MM.1S (cell line): Measurements from ENCODE around the gene TNFRSF25.

Experiments
- DNase-seq: peaks from one replicate; pipeline ENCODE4 v3.0.0-alpha.2; 2015
- H2AFZ ChIP-seq: fragments of 300-600 bp; sonication (generic); 2 replicates; pipeline ENCODE4 v1.6.0; 2016; ENCODE audit warnings: antibody characterized with exemption, low read length
- H3F3A ChIP-seq: fragments of 300-600 bp; sonication (generic); 2 replicates; pipeline ENCODE4 v1.6.1; 2016; ENCODE audit warnings: mild to moderate bottlenecking, antibody characterized with exemption, low read length, moderate library complexity, mixed read lengths; ENCODE audit not compliant: insufficient read depth
- H3K27ac ChIP-seq: fragments of 300-600 bp; sonication (generic); 2 replicates; pipeline ENCODE4 v1.5.1; 2016; ENCODE audit warnings: mild to moderate bottlenecking, low read length
- H3K27me3 ChIP-seq: fragments of 300-600 bp; sonication (generic); replicated peaks from 2 replicates; pipeline ENCODE4 v1.6.0; 2016; ENCODE audit warnings: low read length; ENCODE audit not compliant: insufficient read depth
- H3K36me3 ChIP-seq: fragments of 300-600 bp; sonication (generic); replicated peaks from 2 replicates; pipeline ENCODE4 v1.6.1; 2016; ENCODE audit warnings: mild to moderate bottlenecking, low read length, mixed read lengths; ENCODE audit not compliant: insufficient read depth
- H3K4me1 ChIP-seq: fragments of 300-600 bp; sonication (generic); 2 replicates; pipeline ENCODE4 v1.6.1; 2016; ENCODE audit warnings: low read length, mixed read lengths
- H3K4me2 ChIP-seq: fragments of 300-600 bp; sonication (generic); 2 replicates; pipeline ENCODE4 v1.6.0; 2016; ENCODE audit warnings: low read depth, low read length
- H3K4me3 ChIP-seq: fragments of 300-600 bp; sonication (generic); 2 replicates; pipeline ENCODE4 v1.5.1; 2016; ENCODE audit warnings: low read length, mixed read lengths
- H3K79me2 ChIP-seq: fragments of 300-600 bp; sonication (generic); 2 replicates; pipeline ENCODE4 v1.6.1; 2016; ENCODE audit warnings: mixed run types, low read length, mixed read lengths
- H3K9ac ChIP-seq: fragments of 300-600 bp; sonication (generic); 2 replicates; pipeline ENCODE4 v1.6.1; 2016; ENCODE audit warnings: low read length, mixed read lengths
- H3K9me2 ChIP-seq: fragments of 300-600 bp; sonication (generic); replicated peaks from 2 replicates; pipeline ENCODE4 v1.6.1; 2016; ENCODE audit warnings: mild to moderate bottlenecking, low read length, mixed read lengths; ENCODE audit not compliant: insufficient read depth
- H3K9me3 ChIP-seq: fragments of 300-600 bp; sonication (generic); replicated peaks from 2 replicates; pipeline ENCODE4 v1.6.1; 2016; ENCODE audit warnings: mild to moderate bottlenecking, low read length, mixed read lengths; ENCODE audit not compliant: insufficient read depth
- H4K20me1 ChIP-seq: fragments of 300-600 bp; sonication (generic); 2 replicates; pipeline ENCODE4 v1.6.1; 2016; ENCODE audit warnings: mild to moderate bottlenecking, low read length, moderate library complexity, mixed read lengths; ENCODE audit not compliant: insufficient read depth
- EZH2 ChIP-seq: fragments of 300-600 bp; sonication (generic); optimal IDR thresholded peaks from 2 replicates; pipeline ENCODE3; 2017; ENCODE audit warnings: low read depth, mild to moderate bottlenecking, antibody characterized with exemption, low read length, mixed read lengths
- EZH2phosphoT487 ChIP-seq: fragments of 300-600 bp; sonication (generic); IDR thresholded peaks from 2 replicates; pipeline ENCODE4 v1.6.1; 2018; ENCODE audit warnings: antibody characterized with exemption, low read length
- TF ChIP-seq, protein P1 (sequence below): fragments of 300-600 bp; sonication (generic); IDR thresholded peaks from 2 replicates; pipeline ENCODE4 v1.5.1; 2016; ENCODE audit warnings: antibody characterized with exemption, low read length, mixed read lengths

Gene TNFRSF25

DNA sequence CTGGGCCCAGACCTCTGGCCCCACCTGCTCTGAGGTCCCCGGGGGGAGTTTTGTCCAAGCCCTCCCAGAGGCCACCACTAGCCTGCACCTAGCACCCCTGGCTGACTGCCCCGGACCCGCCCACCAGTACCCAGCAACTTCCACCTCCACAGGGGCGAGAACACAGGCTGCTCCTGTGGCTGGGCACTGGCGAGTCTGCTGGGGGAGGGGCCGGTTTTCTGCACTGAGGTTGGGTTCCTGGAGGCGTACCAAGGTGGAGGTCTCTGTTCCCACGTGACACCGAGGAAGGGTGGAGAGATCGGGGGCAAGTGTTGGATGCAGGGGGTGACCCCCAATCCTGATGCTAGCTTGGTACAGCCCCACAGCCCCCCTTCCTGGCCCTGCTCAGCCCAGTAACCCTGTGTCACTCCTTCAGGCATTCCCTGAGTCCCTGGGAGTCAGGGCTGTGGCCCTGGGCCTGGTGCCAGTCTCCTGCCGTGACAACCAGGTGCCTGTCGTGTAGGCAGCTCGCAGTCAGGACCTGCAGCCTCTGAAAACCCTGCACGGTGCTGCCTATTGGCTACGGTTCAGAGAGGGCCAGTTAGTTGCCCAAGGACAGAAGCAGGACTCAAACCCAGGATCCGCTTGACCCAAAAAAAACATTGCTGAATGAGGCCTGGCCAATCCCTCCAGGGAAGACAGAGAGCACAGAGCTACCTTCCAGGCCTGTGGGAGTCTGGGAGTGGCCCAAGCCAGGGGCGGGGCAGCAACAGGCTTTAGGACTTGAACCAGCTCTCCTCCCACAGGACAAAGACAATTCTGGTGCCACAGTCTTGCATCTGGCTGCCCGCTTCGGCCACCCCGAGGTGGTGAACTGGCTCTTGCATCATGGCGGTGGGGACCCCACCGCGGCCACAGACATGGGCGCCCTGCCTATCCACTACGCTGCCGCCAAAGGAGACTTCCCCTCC, 38.3 kb downstream of the TNFRSF25 start:
- TF ChIP-seq, protein P1, sequence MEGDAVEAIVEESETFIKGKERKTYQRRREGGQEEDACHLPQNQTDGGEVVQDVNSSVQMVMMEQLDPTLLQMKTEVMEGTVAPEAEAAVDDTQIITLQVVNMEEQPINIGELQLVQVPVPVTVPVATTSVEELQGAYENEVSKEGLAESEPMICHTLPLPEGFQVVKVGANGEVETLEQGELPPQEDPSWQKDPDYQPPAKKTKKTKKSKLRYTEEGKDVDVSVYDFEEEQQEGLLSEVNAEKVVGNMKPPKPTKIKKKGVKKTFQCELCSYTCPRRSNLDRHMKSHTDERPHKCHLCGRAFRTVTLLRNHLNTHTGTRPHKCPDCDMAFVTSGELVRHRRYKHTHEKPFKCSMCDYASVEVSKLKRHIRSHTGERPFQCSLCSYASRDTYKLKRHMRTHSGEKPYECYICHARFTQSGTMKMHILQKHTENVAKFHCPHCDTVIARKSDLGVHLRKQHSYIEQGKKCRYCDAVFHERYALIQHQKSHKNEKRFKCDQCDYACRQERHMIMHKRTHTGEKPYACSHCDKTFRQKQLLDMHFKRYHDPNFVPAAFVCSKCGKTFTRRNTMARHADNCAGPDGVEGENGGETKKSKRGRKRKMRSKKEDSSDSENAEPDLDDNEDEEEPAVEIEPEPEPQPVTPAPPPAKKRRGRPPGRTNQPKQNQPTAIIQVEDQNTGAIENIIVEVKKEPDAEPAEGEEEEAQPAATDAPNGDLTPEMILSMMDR, result no peak
- TF ChIP-seq EZH2phosphoT487 (no peak), EZH2 (no peak)
- no peak overlapping the region for H3K27ac ChIP-seq
- no peaks in the 10 kb centered on the region for H3F3A ChIP-seq
- no peak overlapping the region for H3K4me3 ChIP-seq
- no peaks in the 10 kb centered on the region; the same call in 1 of the 2 replicates for H4K20me1 ChIP-seq
- no peak overlapping the region for H3K4me2 ChIP-seq
- no peak overlapping the region for H2AFZ ChIP-seq
- H3K9me3 ChIP-seq, result no peaks in the 10 kb centered on the region
- DNase-seq, result no peak
- no peaks in the 10 kb centered on the region for H3K9me2 ChIP-seq
- H3K4me1 ChIP-seq, result no peaks in the 10 kb centered on the region
- H3K79me2 ChIP-seq, result no peaks in the 10 kb centered on the region
- no peak overlapping the region for H3K9ac ChIP-seq
- H3K36me3 ChIP-seq, result no peaks in the 10 kb centered on the region
- peaks cover 91% of the 10 kb centered on the region for H3K27me3 ChIP-seq

DNA sequence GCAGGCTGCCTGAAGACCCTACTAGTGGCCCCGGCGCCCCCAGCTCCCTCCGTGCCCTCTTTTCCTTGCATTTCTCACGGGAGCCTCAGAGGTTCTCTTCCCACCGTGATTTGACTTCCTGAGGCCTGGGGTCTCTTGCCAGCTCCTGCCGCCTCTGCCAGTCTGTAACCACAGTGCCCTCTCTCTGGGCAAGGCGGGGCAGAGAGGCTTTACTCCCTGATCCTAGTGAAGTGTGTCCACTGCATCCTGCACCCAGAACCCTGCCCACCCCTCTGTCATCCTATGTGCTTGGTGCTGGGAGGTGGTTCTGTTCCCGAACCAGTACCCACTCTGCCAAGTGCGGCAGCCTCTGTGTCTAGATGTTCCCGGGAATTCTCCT, 39.0 kb downstream of the TNFRSF25 start:
- H3K9me2 ChIP-seq, result no peaks in the 10 kb centered on the region
- TF ChIP-seq EZH2phosphoT487 (no peak), EZH2 (no peak)
- TF ChIP-seq, protein P1, result no peak
- no peak overlapping the region for H3K9ac ChIP-seq
- peaks cover 90% of the 10 kb centered on the region for H3K27me3 ChIP-seq
- DNase-seq, result no peak
- H2AFZ ChIP-seq, result no peak overlapping the region
- H3F3A ChIP-seq, result no peaks in the 10 kb centered on the region
- no peaks in the 10 kb centered on the region for H3K4me1 ChIP-seq
- no peak overlapping the region for H3K4me3 ChIP-seq
- no peaks in the 10 kb centered on the region for H3K9me3 ChIP-seq
- no peak overlapping the region for H3K4me2 ChIP-seq
- no peaks in the 10 kb centered on the region for H3K36me3 ChIP-seq
- no peak overlapping the region for H3K27ac ChIP-seq
- no peaks in the 10 kb centered on the region; the same call in 1 of the 2 replicates for H4K20me1 ChIP-seq
- H3K79me2 ChIP-seq, result no peaks in the 10 kb centered on the region

DNA sequence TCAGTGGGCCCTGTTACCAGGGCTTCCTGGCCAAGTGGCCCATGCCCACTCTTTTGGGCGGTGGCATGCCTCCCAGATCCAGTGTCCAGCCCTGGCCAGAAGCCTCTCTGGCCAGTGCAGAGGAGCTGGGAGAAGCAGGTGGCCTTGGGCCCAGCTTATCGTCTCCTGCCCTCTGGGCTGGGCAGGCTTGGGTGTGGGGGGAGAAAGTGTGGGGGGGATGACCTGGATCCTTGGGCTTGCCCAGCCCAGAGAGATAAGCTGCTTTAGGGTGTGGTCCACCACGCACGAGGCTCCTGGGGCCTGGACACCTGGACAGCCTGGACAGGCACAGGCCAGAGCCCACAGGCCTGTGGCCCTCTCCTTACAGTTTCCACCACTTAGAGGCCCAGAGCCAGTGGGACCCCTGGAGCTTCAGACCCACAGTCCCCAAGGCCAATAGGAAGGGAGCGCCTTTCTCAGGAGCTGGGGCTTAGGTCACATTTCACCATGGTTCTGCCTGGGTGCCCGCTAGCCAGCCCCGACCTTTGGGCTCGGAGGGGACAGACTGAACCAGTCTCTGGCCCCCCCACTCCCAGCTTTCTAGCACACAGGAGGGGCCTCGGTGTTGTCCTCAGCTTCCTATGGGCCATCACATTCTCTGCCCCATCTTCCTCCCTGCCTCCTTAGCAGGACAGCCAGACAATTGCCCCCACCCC, 39.5 kb downstream of the TNFRSF25 start:
- Histone ChIP-seq H3K4me3 (no peak overlapping the region), H3K9me2 (no peaks in the 10 kb centered on the region), H4K20me1 (no peaks in the 10 kb centered on the region; the same call in 1 of the 2 replicates), H3K4me1 (no peaks in the 10 kb centered on the region), H3K9ac (no peak overlapping the region), H3K36me3 (no peaks in the 10 kb centered on the region), H3K27me3 (peaks cover 90% of the 10 kb centered on the region), H3K79me2 (no peaks in the 10 kb centered on the region), H3K27ac (no peak overlapping the region), H3F3A (no peaks in the 10 kb centered on the region), H2AFZ (no peak overlapping the region), H3K4me2 (no peak overlapping the region), H3K9me3 (no peaks in the 10 kb centered on the region)
- DNase-seq, result no peak
- TF ChIP-seq EZH2phosphoT487, result no peak
- TF ChIP-seq, protein P1, result no peak
- no peak for TF ChIP-seq EZH2
